CD4-positive, alpha-beta T cell treated with Interleukin-10 for 1 hour (primary cell): ENCODE data around the gene DLEC1.
A peak's percentile ranks its signal among the peaks of the same experiment; 100 is the strongest.

Experiments used
- DNase-seq: peaks from one replicate; pipeline ENCODE4 v3.0.0-alpha.2; 2020

DLEC1 gene

GRCh38 chr3:38163841-38164642 lies 125.0 kb downstream of the DLEC1 start:
- no peak for DNase-seq

- DNase-seq, result no peak
These were observed 125.6 kb downstream of the DLEC1 start for GRCh38 chr3:38164643-38164951.

- DNase-seq, result peak; percentile 98
These were observed 126.1 kb downstream of the DLEC1 start, which contains the start of gene OXSR1 for GRCh38 chr3:38164952-38165721. Gene OXSR1, plus strand, starts transcription at chr3:38165537. Its CDS starts 340 bp downstream, at chr3:38165877.

- no peak for DNase-seq
These were observed 126.8 kb downstream of the DLEC1 start for GRCh38 chr3:38165722-38166387.

- no peak for DNase-seq
These were observed 128.6 kb downstream of the DLEC1 start for GRCh38 chr3:38167591-38167990.

- DNase-seq, result no peak
These were observed 129.4 kb downstream of the DLEC1 start for GRCh38 chr3:38168151-38169026.

GRCh38 chr3:38169027-38169317 lies 130.0 kb downstream of the DLEC1 start:
- no peak for DNase-seq

- DNase-seq, result no peak
These were observed 131.7 kb downstream of the DLEC1 start for GRCh38 chr3:38170722-38171121.

GRCh38 chr3:38171622-38172021 lies 132.6 kb downstream of the DLEC1 start:
- DNase-seq, result no peak
